Measurements from ENCODE around the gene DEFB124. TPM values are rescaled to one million over a fixed set of nuclear protein-coding genes. Genes with fewer than 3 reads are reported as not detected.
"Not testable (repeated sequence)": the region's sequence is repeated elsewhere in the genome, so short reads cannot be mapped to it uniquely, and the experiment has no call there.

The DEFB124 gene
- not detected in 2 replicates for total RNA-seq

DNA sequence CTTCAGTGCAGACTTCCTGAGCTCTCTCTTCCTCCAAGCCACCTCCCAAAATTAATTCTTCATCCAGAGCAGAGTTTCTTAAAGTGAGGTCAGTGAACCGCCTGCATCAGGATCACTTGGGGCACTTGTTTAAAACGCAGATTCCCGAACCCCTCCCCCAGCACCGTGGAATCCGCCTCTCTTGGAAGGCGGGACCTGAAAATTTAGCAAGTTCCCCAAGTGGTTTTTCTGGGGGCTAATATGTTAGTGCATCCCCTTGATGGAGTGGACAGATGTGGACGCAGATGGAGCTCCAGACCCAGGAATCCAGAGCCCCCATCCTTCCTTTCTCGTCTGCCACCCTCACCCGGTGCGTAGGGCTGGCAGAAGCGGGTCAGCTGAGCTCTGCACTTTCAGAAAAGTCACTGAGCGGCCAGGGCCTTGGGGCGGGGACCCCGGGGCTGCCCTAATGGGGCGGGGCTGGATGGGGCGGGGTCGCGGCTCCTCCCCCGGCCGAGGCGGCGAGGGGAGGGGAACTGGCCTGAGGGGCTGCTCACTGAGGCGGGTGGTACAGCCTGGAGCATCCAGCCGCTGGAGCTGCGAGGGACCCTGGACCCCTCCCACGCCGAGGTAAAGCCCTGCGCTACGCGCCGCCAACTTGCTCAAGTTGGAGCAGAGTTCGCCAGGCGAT, at the start of gene DEFB124, which contains the start of gene REM1:
Gene DEFB124 (minus strand): TSS at position 370 of the 670 bp plus-strand sequence. CDS start 2,114 bp downstream, outside the sequence.
Gene REM1 (plus strand): TSS at position 531 of the 670 bp plus-strand sequence. CDS start 1,158 bp downstream, outside the sequence.
- no peak for DNase-seq (ENCODE audit: low spot score)
- intact Hi-C loops (cut with micrococcal nuclease): no loop called here
- Mint-ChIP-seq H3K4me3 (ENCODE audit: low read depth) (no peak within 1 kb of the TSS), H3K27me3 (ENCODE audit: low read depth) (peaks cover 34% of the 10 kb centered on the region), H3K36me3 (ENCODE audit: low read depth) (no peaks in the 10 kb centered on the region), H3K4me1 (ENCODE audit: low read depth) (peaks cover 6% of the 10 kb centered on the region), H3K27ac (no peak within 1 kb of the TSS), H3K9me3 (peaks cover 4% of the 10 kb centered on the region)

DNA sequence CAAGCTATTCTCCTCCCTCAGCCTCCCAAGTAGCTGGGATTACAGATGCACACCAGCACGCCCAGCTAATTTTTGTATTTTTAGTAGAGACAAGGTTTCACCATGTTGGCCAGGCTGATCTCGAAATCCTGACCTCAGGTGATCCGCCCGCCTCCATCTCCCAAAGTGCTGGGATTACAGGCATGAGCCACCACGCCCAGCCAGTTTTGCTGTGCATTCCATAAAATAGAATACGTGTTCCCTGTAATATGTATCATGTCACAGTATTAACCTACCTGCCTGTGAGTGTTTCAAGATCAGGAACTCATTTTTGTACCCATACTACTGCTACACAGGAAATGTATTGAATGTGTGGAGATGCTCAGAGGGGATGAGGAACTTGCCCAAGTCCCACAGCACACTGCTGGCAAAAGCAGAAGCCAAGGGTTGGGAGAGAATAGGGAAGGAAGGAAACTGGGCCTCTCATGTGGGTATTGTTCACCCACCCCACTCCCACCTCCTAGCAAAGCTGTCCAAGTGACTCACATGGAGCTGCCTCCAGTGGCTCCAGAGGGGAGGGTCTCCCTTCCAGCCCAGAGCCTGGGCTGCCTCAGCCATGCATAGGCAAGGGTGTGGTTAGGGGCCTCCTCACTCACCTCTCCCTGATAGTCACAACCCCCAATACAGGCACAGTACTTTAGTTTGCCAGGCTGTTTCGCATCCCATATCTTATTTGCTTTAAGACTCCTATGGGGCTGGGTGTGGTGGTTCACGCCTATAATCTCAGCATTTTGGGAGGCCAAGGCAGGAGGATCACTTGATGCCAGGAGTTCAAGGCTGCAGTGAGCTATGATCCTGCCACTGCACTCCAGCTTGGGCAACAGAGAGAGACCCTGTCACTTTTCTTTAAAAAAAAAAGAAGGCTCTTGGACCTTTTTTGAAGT, 48.7 kb upstream of the DEFB124 start:
- DNase-seq (ENCODE audit: low spot score): no peak
- Mint-ChIP-seq H3K9me3 (no peaks in the 10 kb centered on the region), H3K36me3 (ENCODE audit: low read depth) (peaks cover 63% of the 10 kb centered on the region), H3K4me3 (ENCODE audit: low read depth) (no peak overlapping the region), H3K4me1 (ENCODE audit: low read depth) (peaks cover 22% of the 10 kb centered on the region), H3K27me3 (ENCODE audit: low read depth) (no peaks in the 10 kb centered on the region), H3K27ac (no peak overlapping the region)
- intact Hi-C loops (cut with micrococcal nuclease): no loop called here

DNA sequence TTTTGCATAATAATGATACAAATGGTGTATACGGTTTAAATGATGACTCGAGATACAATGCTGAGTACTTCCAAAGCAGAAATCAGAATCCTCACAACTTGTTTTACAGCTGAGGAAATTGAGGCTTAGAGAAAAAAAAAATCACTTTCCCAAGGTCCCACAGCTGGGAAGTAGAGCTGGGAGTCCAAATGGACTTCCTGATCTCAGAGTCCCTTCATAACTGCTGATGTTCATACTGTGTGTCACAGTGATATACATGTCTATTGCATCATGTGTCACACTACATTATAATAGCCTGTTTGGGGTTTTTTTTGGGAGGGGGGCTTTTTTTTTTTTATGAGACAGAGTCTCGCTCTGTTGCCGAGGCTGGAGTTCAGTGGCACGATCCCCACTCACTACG, 47.8 kb upstream of the DEFB124 start:
- Mint-ChIP-seq H3K4me3 (ENCODE audit: low read depth) (no peak overlapping the region), H3K36me3 (ENCODE audit: low read depth) (peaks cover 60% of the 10 kb centered on the region), H3K4me1 (ENCODE audit: low read depth) (peaks cover 22% of the 10 kb centered on the region), H3K27me3 (ENCODE audit: low read depth) (no peaks in the 10 kb centered on the region), H3K9me3 (no peaks in the 10 kb centered on the region), H3K27ac (no peak overlapping the region)
- intact Hi-C loops (cut with micrococcal nuclease): no loop called here
- no peak for DNase-seq (ENCODE audit: low spot score)

GRCh38 chr20:31521267-31521666, 46.3 kb upstream of the DEFB124 start:
- intact Hi-C loops (cut with micrococcal nuclease); H3K27me3 Mint-ChIP-seq (ENCODE audit: low read depth); H3K4me3 Mint-ChIP-seq (ENCODE audit: low read depth); H3K27ac Mint-ChIP-seq; DNase-seq (ENCODE audit: low spot score); H3K9me3 Mint-ChIP-seq: not testable (repeated sequence)
- Mint-ChIP-seq H3K4me1 (ENCODE audit: low read depth) (peaks cover 22% of the 10 kb centered on the region), H3K36me3 (ENCODE audit: low read depth) (peaks cover 46% of the 10 kb centered on the region)

DNA sequence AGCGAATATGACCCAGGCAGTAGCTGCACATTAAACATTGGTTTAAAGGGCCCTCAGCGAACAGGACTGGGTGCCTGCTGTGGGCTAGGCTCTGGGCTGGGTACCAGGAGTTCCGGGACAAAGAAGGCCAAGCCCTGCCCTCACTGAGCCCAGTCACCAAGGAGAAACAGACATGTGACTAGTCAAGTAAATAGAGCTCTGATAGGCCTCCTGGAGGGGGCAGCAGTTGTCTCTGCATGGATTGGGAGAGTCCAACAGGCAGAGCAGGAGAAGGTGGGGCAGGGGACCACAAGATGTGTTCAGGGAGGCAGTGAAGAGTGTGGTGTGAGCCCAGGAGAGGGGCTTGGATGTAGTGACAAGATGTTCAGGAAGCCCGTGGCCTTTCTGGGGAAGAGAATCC, 42.4 kb upstream of the DEFB124 start:
- intact Hi-C loops (cut with micrococcal nuclease): loop anchor here (10.0 kb wide), 1 partner anchor 207 kb away; the partner anchor contains the start of gene BCL2L1
- Mint-ChIP-seq H3K27me3 (ENCODE audit: low read depth) (no peaks in the 10 kb centered on the region), H3K27ac (no peak overlapping the region), H3K4me1 (ENCODE audit: low read depth) (peaks cover 13% of the 10 kb centered on the region), H3K4me3 (ENCODE audit: low read depth) (no peak overlapping the region), H3K36me3 (ENCODE audit: low read depth) (peaks cover 27% of the 10 kb centered on the region), H3K9me3 (no peaks in the 10 kb centered on the region)
- DNase-seq (ENCODE audit: low spot score): no peak

- no peak overlapping the region for H3K27ac Mint-ChIP-seq
- intact Hi-C loops (cut with micrococcal nuclease): loop anchor here (10.0 kb wide), 1 partner anchor 208 kb away; the partner anchor contains the start of gene BCL2L1
- no peaks in the 10 kb centered on the region for H3K9me3 Mint-ChIP-seq
- H3K36me3 Mint-ChIP-seq (ENCODE audit: low read depth): peaks cover 24% of the 10 kb centered on the region
- no peak overlapping the region for H3K4me3 Mint-ChIP-seq (ENCODE audit: low read depth)
- H3K4me1 Mint-ChIP-seq (ENCODE audit: low read depth): peaks cover 8% of the 10 kb centered on the region
- DNase-seq (ENCODE audit: low spot score): no peak
- no peaks in the 10 kb centered on the region for H3K27me3 Mint-ChIP-seq (ENCODE audit: low read depth)
These were observed 41.7 kb upstream of the DEFB124 start for GRCh38 chr20:31516651-31517050.

GRCh38 chr20:31516166-31516565, 41.2 kb upstream of the DEFB124 start:
- Mint-ChIP-seq H3K36me3 (ENCODE audit: low read depth) (peaks cover 22% of the 10 kb centered on the region), H3K4me3 (ENCODE audit: low read depth) (no peak overlapping the region), H3K9me3 (no peaks in the 10 kb centered on the region), H3K27ac (no peak overlapping the region), H3K27me3 (ENCODE audit: low read depth) (no peaks in the 10 kb centered on the region), H3K4me1 (ENCODE audit: low read depth) (peaks cover 8% of the 10 kb centered on the region)
- DNase-seq (ENCODE audit: low spot score): no peak
- intact Hi-C loops (cut with micrococcal nuclease): loop anchor here (10.0 kb wide), 1 partner anchor 209 kb away; the partner anchor contains the start of gene BCL2L1

GRCh38 chr20:31515775-31516107, 40.8 kb upstream of the DEFB124 start:
- Mint-ChIP-seq H3K36me3 (ENCODE audit: low read depth) (peaks cover 19% of the 10 kb centered on the region), H3K4me1 (ENCODE audit: low read depth) (peaks cover 6% of the 10 kb centered on the region)
- intact Hi-C loops (cut with micrococcal nuclease): loop anchor here (10.0 kb wide), 1 partner anchor 209 kb away; the partner anchor contains the start of gene BCL2L1

GRCh38 chr20:31515072-31515774, 40.3 kb upstream of the DEFB124 start:
- DNase-seq (ENCODE audit: low spot score): no peak
- Mint-ChIP-seq H3K9me3 (no peaks in the 10 kb centered on the region), H3K27me3 (ENCODE audit: low read depth) (peaks cover 2% of the 10 kb centered on the region), H3K36me3 (ENCODE audit: low read depth) (peaks cover 14% of the 10 kb centered on the region), H3K27ac (no peak overlapping the region), H3K4me3 (ENCODE audit: low read depth) (no peak overlapping the region), H3K4me1 (ENCODE audit: low read depth) (peaks cover 2% of the 10 kb centered on the region)
- intact Hi-C loops (cut with micrococcal nuclease): loop anchor here (10.0 kb wide), 1 partner anchor 210 kb away; the partner anchor contains the start of gene BCL2L1

More at GRCh38 chr20:31515775-31516107, 40.8 kb upstream of the DEFB124 start:
- DNase-seq (ENCODE audit: low spot score): peak; percentile 14
- no peak overlapping the region for H3K27ac Mint-ChIP-seq
- H3K27me3 Mint-ChIP-seq (ENCODE audit: low read depth): no peaks in the 10 kb centered on the region
- H3K9me3 Mint-ChIP-seq: no peaks in the 10 kb centered on the region
- no peak overlapping the region for H3K4me3 Mint-ChIP-seq (ENCODE audit: low read depth)

GRCh38 chr20:31514154-31515071, 39.5 kb upstream of the DEFB124 start, which contains the start of gene HM13:
Gene HM13 (plus strand): TSS chr20:31514442. CDS start chr20:31514552, 110 bp downstream.
- peaks cover 2% of the 10 kb centered on the region for H3K4me1 Mint-ChIP-seq (ENCODE audit: low read depth)
- H3K27ac Mint-ChIP-seq: no peak within 1 kb of the TSS
- H3K36me3 Mint-ChIP-seq (ENCODE audit: low read depth): peaks cover 8% of the 10 kb centered on the region
- H3K4me3 Mint-ChIP-seq (ENCODE audit: low read depth): peak within 1 kb of the TSS; percentile 61
- intact Hi-C loops (cut with micrococcal nuclease): loop anchor here (1.0 to 10.0 kb wide), 2 partner anchors 28 to 210 kb away; partner anchors contain the start of gene BCL2L1
- DNase-seq (ENCODE audit: low spot score): peak; percentile 86
- no peaks in the 10 kb centered on the region for H3K9me3 Mint-ChIP-seq
- peaks cover 2% of the 10 kb centered on the region for H3K27me3 Mint-ChIP-seq (ENCODE audit: low read depth)

DNA sequence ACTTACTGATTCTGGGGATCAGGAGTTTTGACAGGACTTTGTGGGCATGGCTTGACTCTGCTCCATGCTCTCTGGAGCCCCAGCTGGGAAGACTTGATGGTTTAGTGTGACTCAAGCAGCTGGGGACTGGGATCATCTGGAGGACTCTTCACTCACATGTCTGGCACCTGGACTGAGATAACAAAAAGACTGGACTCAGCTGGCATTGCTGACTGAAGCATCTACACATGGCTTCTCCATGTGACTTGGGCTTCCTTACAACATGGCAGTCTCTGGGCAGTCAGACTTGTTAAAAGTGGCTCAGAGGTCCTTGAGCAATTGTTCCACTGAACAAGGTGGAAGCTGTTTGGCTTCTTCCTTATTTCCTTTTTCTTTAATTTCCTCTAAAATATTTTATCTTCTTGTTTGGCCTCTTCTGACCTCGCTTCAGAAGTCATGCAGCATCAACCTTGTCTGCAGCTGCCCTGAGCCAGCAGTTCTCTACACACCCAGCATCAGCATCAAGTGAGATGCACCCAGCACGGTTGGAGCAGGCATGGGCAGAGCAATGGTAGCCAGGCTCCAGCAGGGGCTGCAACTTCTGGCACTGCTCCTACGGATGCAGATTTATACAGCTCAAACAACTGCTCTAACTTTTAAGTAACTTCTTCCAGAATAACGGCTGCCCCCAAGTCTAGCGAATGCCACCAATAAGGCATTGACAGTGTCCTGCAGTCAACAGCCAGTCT, 33.8 kb upstream of the DEFB124 start:
- Mint-ChIP-seq H3K4me3 (ENCODE audit: low read depth) (no peak overlapping the region), H3K9me3 (no peaks in the 10 kb centered on the region), H3K27ac (no peak overlapping the region), H3K36me3 (ENCODE audit: low read depth) (no peaks in the 10 kb centered on the region), H3K27me3 (ENCODE audit: low read depth) (peaks cover 13% of the 10 kb centered on the region), H3K4me1 (ENCODE audit: low read depth) (no peaks in the 10 kb centered on the region)
- DNase-seq (ENCODE audit: low spot score): no peak
- intact Hi-C loops (cut with micrococcal nuclease): no loop called here
